CD4-positive, alpha-beta T cell treated with Interferon alpha-2 for 1 hour (primary cell): ENCODE measurements around the gene CDKAL1.
"Not testable (repeated sequence)": the region's sequence is repeated elsewhere in the genome, so short reads cannot be mapped to it uniquely, and the experiment has no call there.

Experiments
- DNase-seq, 2 donors: peaks; one replicate each; pipeline ENCODE4 v3.0.0-alpha.2; 2020 to 2022

The CDKAL1 gene

DNA sequence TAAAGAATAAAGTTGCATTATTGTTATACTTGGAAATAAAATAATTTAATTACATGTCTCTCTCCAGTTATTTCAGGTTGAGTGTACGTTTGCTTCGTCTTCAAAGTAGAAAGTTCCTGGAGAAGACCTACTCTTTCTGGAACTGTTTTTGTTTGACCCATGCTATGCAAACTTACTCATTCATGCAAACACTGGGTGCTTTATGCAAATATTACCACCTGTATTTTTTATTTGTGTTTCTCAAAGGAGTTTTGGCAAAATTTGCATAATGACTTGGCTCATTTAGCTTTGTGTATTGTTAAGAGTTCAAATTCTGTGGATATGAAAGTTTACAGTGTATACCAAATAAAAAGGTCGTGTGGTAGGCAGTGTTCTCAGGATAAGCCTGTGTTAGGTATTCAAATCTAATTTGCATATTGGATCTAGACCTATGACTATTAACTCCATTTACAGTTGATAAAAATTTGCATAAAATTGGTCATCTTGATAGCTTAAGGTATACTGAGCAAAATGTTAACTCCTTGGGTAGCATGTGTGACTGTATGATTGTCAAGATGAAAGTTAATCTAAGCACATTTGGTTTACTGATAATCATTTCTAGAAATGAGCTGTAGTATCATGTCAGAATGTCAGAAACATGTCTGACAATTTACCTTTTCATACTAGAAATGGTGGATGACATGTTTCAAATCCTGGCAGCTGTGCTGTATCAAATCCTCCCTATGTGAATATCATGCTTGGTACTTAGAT is 65.2 kb downstream of the CDKAL1 start:
- no peak for DNase-seq

DNA sequence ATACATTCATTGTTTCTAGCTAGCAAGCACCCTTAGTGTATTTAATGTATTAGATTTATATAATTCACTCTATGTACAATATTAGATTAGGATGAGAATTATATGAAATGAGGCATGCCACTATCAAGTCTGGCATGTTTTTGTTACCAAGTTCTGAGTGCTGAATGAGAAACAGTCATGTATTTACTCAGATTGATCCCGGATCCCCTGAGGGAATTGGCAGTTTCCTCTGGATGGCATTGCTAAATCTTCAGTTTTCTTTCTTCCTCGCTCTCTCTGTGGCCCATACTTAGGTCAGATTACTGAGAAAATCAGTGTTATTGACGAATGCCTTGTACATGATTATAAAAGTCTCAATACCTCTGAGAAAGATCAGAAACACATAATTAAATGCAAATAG is 66.6 kb downstream of the CDKAL1 start:
- no peak for DNase-seq

DNA sequence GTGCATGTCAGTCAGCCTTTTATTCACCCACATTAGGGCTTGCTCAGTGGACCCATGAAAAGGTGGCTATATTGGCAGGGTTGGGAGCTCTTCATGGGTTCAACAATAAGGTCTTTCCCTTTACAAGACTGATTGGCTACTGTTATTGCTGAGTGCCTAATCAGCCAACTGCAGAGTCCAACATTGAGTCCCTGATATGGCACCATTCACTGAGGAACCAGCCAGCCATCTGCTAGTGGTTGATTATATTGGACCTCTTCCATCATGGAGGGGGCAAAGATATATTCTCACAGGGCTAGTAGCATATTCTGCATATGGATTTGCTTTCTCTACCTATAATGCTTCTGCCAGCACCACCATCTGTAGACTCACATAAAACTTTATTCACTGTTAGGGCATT is 69.9 kb downstream of the CDKAL1 start:
- no peak for DNase-seq

DNA sequence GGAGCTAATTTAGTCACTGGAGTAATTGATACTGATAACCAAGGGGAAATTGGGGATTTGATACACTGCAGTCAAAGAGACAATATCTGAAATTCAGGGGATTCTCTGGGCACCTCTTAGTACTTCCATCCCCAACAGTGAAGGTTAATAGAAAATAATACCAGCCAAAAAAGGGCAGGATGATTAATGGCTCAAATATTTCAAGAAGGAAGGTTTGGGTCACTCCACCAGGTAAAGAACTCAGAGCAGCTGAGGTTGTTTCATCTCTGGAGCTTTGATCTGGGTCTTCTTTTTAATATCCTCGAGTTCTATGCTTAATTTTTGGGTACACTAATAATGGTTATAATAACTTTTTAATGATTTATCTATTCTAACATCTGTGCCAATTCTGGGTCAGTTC is 70.8 kb downstream of the CDKAL1 start:
- DNase-seq, result no peak

DNA sequence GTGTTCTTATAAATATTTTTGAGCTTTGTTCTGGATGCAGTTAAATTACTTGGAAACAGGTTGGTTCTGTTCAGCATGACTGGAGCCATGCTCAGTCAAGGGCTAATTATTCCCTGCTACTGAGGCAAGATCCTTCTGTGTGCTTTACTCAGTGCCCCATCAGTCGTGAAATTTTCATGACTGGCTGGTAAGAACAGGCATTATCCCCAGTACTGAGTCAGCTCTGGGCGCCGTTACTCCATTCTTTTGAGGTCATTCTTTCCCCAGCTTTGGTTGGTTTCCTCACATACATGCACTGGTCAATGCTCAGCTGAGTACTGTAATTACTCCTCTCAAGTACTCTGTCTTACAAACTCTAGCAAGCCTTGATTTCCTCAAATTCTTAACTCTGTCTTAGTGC is 71.3 kb downstream of the CDKAL1 start:
- no peak for DNase-seq

DNA sequence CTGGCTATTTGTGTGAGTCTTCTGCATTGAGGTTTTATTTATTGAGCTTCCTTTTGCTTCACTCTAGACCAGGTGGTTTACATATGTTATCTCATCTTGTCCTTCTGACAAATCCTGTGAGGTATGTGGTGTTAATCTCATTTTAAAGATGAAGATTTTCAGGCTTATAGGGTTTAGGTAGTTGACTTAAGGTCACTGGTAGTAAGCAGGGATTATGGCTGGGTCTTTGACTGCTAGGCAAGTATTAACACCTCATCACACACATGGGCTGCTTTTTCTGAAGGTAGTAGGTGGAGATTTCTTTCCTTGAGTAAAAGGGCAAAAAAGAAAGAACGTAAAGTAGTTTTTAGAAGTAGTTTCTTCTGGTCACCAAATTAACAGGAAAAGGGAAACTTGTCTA is 72.6 kb downstream of the CDKAL1 start:
- no peak for DNase-seq

DNA sequence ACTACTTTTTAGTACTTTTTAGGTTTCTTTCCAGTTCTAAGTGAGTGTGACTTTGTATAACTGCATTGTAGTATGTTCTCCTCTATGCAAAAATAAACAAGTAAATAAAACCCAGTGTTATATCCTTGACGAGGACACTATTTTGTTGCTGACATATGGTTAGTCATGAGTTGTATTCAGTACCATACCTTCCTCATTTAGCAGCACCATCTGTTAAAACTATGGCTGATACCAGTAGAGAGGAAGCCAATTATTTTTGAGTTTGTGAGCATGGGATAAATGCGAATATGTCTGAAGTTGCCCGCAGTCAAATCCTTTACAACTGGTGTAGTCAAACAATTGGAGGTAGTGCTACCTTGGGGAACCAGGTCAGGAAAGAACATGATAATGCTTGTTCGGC is 74.1 kb downstream of the CDKAL1 start:
- DNase-seq, result no peak

DNA sequence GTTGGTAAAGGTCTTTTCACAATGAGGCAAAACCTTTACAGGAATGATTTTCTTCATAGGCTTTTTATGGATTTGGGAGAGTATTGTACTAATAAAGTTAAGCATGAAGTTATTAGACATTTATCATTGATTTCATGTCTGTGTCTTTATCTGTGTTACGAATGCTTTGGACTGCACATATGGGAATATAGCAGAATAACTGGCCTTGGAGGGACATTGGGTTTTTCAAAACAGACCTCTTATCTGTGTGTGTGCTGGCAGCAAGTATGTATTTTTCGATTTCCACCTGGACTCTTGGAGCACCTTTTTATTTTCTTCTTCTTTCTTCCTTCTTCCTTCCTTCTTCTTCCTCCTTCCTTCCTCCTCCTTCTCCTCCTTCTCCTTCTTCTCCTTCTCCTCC is 74.6 kb downstream of the CDKAL1 start:
- no peak for DNase-seq

DNA sequence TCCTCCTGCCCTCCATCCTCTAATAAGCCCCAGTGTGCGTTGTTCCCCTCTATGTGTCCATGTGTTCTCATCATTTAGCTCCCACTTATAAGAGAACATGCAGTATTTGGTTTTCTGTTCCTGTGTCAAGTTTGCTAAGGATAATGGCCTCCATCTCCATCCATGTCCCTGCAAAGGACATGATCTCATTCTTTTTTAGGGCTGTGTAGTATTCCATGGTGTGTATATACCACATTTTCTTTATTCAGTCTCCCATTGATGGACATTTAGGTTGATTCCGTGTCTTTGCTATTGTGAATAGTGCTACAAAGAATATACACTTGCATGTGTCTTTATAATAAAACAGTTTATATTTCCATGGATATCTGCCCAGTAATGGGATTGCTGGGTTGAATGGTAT is 75.7 kb downstream of the CDKAL1 start:
- not testable (repeated sequence) for DNase-seq

DNA sequence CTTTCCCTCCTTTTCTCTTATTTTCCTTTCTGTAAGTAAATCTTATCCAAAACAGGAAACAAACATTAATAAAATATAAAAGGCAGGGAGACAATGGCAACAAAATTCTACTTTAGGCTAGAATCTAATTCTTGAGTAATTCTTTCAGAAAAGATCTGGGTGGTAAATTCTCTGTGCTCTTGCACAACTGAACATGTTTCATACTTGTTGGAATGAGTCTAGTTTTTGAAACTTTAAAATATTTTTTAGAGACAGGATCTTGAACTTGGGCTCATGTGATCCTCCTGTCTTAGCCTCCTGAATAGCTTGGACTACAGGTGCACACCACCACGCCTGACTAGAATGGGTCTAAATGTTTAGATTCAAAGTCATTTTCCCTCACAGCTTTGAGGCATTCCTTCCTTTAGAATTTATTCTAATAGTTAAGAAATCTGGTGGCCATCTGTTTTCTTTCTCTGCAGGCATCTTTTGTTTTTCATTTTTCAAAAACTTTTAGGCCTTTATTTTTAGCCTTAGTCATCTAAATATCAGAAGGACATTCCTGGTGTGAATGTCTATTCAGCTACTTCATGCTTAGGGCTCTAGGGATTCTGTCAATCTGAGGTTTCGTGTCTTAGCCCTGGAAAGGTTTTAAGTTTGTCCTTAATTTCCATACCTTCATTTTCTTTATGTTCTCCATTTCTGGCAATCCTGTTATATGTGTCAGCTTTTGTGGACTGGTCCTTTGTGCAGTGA is 76.5 kb downstream of the CDKAL1 start:
- DNase-seq, result no peak

DNA sequence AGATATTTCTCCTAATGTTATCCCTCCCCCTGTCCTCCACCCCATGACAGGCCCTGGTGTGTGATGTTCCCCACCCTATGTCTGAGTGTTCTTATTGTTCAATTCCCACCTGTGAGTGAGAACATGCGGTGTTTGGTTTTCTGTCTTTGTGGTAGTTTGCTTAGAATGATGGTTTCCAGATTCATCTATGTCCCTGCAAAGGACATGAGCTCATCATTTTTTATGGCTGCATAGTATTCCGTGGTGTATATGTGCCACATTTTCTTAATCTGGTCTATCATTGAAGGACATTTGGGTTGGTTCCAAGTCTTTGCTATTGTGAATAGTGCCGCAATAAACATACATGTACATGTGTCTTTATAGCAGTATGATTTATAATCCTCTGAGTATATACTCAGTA is 83.3 kb downstream of the CDKAL1 start:
- DNase-seq, result not testable (repeated sequence)

DNA sequence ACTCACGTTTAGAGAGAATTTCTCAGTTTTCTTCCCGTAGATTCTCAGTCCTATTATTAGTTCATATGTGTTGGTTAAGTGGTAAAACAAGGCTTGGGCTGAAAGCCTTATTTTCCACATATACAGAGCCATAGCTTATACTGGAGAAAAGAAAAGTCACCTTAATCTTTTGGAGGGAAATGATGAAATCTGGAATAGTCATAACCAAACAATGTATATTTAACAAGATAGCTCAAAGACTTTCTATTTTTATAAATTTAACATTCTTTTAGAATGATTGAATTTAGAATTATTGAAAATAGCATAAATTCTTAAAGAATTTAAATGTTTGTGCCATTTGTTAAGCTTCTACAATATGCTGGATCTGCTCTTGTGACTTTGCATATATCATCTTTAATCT is 85.8 kb downstream of the CDKAL1 start:
- DNase-seq, result no peak

DNA sequence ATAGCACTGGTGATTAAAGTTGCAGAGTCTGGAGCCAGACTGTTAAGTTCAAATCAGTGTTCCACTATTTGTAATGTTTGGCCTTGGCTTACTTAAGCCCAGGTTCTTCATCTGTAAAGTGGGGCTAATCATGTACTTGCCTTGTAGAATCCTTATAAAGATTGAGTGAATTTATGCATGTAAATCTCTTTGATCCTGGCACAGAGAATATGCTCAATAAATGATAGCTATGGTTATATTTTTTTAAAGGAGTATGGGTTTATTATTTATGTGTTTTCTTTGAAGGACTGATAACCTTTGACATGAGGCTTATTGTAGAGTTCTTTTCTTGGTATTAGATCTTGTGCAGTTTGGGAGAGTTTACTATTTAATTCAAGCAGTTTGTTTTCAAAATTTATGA is 89.5 kb downstream of the CDKAL1 start:
- no peak for DNase-seq

DNA sequence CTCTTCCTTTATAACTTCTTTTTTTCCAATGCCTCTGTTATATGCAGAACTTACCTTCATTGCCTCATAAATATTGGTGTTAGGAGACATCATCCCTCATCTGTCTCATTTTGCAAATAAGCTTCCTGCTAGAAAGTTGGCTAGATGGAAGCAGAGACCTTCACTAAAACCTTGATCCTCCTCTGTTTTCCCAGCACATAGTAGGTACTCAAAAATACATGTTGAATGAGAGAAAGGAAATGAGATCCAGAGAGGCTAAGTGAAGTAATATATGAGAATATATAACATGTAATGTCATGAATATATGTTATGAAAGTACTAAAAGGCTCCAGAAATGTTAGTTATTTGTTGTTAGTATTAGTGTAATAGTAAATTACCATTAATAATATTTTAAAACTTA is 91.9 kb downstream of the CDKAL1 start:
- no peak for DNase-seq

DNA sequence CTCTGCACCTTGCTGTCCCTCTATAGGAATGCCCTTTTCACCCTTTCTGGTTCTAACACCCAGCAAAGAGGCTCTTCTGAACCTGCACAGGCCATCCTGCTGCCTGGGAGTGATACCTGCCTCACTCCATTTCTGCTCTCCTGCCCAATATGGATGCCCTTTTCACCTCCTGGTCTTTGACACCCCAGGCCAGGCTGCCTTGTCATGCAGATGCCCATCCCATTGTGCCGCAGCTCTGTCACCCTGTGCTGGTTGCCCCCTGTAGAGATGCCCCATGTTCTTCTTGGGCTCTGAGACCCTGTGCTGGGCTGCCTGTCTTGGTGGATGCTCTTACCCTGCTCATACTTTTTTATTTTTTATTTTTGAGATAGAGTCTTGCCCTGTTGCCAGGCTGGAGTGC is 95.3 kb downstream of the CDKAL1 start:
- no peak for DNase-seq

DNA sequence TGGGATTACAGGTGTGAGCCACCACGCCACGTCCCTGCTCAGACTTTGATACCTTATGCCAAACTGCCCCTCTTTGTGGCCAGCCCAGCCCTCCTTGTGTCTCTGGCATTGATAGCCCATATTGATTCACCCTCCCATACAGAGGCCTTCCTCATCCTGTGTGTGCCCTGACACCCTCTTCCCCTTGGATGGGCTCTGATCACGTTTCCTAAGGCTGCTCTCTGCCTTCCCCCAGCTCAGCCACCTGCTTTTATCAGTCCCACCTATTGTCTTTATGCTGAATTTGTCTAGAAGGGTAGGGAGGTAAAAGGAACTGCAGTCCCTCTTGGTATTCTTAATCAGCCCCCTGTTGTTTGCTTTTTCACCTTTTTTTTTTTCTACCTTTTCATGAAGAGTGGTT is 95.9 kb downstream of the CDKAL1 start:
- no peak for DNase-seq

DNA sequence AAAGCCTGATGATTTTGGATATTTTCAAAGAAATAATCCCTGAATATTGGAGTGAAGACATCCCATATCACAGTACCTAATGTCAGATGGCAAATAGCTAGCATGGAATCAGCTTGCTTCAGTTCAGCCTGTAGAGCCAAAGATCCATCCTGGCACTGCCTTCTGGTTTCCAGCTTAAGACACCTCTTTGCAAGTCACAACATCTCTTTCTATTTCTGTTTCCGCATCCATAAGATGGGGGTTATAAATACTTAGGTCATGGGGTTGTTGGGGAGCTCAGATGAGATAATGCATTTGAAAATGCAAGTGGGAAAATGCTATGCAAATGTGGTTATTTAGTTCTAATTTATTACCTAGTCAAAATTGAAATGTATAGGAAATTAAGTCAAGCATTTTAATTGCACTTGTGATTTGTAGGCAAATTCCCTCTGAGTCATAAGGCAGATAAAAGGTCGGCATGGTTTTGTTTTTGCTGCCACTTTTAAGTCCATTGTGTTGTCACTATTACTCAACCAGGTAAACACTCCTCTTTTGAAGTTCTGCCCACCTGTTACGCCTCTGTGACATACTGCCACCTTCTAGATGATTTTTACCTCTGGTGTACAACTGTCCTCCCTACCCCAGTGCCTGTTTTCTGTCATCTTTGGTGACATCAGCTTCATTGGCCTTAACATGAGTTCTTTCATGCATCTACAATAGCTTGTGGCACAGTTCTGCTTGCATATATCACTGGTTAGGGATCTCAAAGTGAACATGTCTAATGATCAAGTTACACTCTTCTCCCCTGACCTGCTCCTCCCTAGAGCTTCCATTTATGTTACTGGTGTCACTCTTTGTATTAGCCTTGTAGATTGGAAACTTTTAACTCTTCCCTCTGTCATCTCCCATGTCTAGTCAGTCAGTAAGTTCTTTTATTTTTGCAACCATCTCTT is 96.6 kb downstream of the CDKAL1 start:
- DNase-seq, result no peak

DNA sequence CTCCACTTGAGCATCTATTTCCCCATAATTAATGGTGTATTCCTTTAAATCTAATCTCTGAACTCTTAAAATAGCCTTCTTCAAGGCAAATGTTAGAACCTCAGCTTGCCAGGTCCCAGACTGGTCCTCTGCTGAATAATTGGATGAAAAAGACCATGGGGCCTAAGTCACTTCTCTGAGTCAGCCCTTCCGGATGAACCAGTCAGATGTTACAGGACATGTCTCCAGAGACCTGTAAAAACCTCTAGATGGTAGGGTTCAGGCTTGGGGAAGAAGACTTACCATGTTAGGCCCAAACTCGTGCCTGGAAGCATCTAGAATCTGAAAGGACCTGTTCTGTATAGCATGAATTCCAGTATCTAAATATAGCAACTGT is 97.3 kb downstream of the CDKAL1 start:
- no peak for DNase-seq

DNA sequence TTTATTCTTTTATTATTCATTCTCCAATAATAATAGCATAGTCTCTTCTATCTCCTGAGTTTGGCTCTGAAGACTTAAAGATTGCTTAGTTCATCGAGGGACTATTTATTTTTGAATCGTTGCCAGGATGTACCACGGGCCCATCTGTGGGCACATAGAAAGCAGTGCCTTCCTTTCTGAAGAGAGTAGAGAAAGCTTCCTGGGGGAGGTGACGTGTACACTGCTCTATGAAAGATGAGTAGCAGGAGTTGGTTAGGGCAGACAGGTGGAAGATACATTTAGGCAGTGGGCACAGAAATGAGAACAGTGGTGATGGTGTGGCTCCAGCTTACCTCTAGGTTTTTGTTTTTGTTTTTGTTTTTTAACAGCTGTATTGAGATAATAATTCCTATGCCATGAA is 98.4 kb downstream of the CDKAL1 start:
- no peak for DNase-seq

DNA sequence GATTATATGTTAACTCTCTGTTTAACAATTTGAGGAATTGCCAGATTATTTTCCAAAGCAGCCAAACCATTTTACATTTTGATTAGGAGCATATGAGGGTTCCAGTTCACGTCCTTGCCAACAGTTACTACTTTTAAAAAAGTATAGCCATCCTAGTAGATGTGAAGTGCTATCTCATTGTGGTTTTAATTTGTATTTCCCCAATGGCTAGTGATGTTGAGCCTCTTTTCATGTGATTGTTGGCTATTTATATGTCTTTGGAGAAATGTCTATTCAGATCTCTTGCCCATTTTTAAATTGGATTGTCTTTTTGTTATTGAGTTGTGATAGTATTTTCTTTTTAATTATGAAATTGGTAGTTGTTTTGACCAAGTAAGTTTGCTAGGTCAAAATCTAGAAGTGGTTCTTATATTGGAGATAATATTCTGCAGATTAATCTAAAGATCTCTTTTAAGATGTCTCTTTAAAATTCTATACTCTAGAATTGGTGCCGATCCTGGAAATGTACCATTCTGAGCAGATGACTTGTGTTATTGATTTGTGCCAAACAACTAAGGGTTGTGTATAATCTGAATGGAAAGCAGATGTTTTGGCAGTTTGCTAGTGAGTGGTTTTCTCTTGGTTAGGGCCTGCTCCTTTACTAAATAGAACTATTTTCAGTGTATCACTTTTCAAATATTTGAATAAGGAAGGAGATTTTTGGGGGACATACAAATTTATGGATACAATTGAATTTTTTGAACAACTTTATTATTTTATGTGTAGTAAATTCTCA is 99.5 kb downstream of the CDKAL1 start:
- DNase-seq, result no peak

DNA sequence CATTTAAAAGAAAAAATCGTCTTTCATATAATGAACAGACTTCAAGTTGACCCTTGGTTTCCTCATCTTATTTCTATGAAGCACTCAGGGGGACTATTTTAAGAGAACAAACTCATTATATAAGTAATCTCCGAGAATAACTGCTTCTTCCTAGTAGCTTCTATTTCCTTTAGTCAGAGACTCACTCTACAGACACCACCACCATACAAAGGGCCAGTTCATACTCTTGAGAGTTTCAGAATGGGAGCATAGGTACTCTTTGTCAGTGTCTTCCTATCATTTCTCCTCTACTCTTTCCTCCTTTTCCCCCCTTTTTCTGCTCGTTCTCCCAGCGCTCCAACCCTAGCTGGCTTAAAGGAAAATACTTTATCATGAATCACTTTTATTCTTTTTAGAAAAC is 104.9 kb downstream of the CDKAL1 start:
- DNase-seq, result no peak

DNA sequence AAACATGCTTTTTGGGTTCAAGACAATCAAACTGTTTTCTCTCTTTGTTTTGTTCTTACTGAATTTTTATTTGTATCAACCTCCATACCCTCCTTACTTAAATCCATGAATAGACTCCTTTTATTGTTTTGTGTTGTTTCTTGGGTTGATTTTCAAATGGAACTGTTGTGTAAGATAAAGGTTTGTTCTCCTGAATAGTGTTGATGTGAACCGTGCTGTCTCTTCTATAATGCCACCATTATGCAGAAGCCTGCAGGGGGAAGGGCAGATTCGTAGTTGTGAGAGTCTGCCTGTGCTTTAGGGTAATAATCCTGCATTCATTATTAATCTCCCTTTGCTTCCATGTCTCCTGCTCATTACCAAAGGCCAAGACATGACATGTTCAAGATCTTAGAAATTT is 105.9 kb downstream of the CDKAL1 start:
- no peak for DNase-seq

DNA sequence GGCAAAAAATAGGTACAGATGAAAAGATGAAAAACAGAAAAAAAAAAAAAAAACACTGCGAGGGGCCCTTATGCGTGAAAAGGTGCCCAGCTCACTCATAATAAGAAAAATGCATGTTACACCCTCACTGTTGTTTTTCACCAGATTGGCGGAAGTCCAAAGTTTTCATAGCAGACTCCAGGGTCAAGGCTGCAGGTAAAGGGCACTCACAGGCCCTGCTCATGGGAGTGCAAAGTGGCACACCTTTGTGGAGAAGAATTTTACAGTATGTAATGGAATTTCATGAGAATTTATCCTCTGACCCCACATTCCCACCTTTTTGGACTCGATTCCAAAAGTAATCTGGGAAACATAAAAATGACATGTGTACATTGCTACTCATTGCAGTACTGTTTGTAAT is 108.2 kb downstream of the CDKAL1 start:
- no peak for DNase-seq
